ENCODE data around the gene CCN2.

CCN2 gene, protein sequence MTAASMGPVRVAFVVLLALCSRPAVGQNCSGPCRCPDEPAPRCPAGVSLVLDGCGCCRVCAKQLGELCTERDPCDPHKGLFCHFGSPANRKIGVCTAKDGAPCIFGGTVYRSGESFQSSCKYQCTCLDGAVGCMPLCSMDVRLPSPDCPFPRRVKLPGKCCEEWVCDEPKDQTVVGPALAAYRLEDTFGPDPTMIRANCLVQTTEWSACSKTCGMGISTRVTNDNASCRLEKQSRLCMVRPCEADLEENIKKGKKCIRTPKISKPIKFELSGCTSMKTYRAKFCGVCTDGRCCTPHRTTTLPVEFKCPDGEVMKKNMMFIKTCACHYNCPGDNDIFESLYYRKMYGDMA

DNA sequence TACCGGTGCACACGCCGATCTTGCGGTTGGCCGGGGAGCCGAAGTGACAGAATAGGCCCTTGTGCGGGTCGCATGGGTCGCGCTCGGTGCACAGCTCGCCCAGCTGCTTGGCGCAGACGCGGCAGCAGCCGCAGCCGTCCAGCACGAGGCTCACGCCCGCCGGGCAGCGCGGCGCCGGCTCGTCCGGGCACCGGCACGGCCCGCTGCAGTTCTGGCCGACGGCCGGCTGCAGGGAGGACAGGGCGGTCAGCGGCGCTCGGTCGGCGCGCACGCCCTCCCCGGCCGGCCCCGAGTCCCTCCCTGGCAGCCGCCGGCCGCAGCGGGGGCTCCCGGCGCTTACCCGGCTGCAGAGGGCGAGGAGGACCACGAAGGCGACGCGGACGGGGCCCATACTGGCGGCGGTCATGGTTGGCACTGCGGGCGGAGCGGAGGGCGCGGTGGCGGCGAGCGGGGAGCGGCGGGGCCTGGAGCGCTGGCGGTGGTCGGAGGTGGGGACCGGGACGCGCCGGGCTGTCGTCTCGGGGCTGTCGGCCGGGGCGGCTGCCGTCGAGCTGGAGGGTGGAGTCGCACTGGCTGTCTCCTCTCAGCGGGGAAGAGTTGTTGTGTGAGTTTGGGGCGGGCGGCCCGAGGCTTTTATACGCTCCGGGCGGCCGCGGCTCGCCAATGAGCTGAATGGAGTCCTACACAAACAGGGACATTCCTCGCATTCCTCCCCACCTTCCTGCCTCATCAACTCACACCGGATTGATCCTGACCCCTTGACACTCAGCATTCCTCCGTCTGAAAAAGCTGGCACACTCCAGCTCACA lies at the start of gene CCN2:
CCN2 (minus strand) TSS at position 606 of the 809 bp plus-strand sequence; CDS start at position 406, 200 bp downstream.
- H3K36me3 ChIP-seq (ENCODE audit: insufficient read depth, low read length) = peaks cover 6% of the 10 kb centered on the region
- H3K4me3 ChIP-seq (ENCODE audit: low read depth in 1 of 2, low read length in 2 of 2) = peak within 1 kb of the TSS; percentile 95 to 96
- peak within 1 kb of the TSS; percentile 95 for H3K27ac ChIP-seq (ENCODE audit: low read depth, low read length)
- H3K4me1 ChIP-seq (ENCODE audit: insufficient read depth, low read length) = peaks cover 33% of the 10 kb centered on the region
- no peaks in the 10 kb centered on the region for H3K27me3 ChIP-seq (ENCODE audit: control insufficient read depth in 1 of 2, insufficient read depth in 2 of 2, low read length in 2 of 2)
- no peaks in the 10 kb centered on the region for H3K9me3 ChIP-seq (ENCODE audit: low read length)
- peak within 1 kb of the TSS; percentile 73 for H3K9ac ChIP-seq (ENCODE audit: low read length)

GRCh38 chr6:132000296-132000695 lies 49.1 kb upstream of the CCN2 start:
- H3K4me3 ChIP-seq (ENCODE audit: low read depth in 1 of 2, low read length in 2 of 2) = no peak overlapping the region
- H3K27ac ChIP-seq (ENCODE audit: low read depth, low read length) = no peak overlapping the region
- H3K9ac ChIP-seq (ENCODE audit: low read length) = no peak overlapping the region
- H3K36me3 ChIP-seq (ENCODE audit: insufficient read depth, low read length) = no peaks in the 10 kb centered on the region
- H3K4me1 ChIP-seq (ENCODE audit: insufficient read depth, low read length) = no peaks in the 10 kb centered on the region
- no peaks in the 10 kb centered on the region for H3K9me3 ChIP-seq (ENCODE audit: low read length)
- H3K27me3 ChIP-seq (ENCODE audit: control insufficient read depth in 1 of 2, insufficient read depth in 2 of 2, low read length in 2 of 2) = no peaks in the 10 kb centered on the region

DNA sequence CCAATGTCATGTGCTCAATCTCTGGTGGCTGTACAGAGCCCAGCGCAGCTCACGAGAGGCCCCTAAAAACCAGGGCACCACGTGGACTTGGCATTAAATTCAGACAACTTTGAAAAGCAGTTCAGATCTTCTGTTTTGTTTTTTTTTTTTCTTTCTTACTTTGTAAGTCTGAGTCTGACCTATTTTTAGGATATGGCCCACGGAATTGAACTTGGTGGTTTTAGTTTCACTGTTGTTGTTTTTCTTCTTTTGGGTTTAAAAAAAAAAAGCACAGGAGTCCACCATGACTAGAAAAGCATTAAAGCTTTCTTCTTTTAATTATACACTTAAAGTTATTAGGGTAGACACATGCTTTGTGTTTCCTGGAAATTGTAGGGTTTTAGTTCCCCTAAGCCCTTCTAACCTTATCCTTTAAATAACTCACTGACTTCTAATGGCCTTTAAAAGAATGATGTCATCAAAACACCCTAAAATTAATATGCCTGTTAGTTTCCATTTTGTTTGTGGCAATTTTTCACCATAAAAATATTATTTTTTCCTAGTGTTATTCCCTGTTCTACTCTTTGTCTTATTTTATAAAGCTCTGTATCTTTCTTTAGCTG lies 48.5 kb upstream of the CCN2 start:
- no peaks in the 10 kb centered on the region for H3K4me1 ChIP-seq (ENCODE audit: insufficient read depth, low read length)
- no peak overlapping the region for H3K4me3 ChIP-seq (ENCODE audit: low read depth in 1 of 2, low read length in 2 of 2)
- H3K27me3 ChIP-seq (ENCODE audit: control insufficient read depth in 1 of 2, insufficient read depth in 2 of 2, low read length in 2 of 2) = no peaks in the 10 kb centered on the region
- no peaks in the 10 kb centered on the region for H3K36me3 ChIP-seq (ENCODE audit: insufficient read depth, low read length)
- H3K27ac ChIP-seq (ENCODE audit: low read depth, low read length) = no peak overlapping the region
- no peaks in the 10 kb centered on the region for H3K9me3 ChIP-seq (ENCODE audit: low read length)
- no peak overlapping the region for H3K9ac ChIP-seq (ENCODE audit: low read length)

DNA sequence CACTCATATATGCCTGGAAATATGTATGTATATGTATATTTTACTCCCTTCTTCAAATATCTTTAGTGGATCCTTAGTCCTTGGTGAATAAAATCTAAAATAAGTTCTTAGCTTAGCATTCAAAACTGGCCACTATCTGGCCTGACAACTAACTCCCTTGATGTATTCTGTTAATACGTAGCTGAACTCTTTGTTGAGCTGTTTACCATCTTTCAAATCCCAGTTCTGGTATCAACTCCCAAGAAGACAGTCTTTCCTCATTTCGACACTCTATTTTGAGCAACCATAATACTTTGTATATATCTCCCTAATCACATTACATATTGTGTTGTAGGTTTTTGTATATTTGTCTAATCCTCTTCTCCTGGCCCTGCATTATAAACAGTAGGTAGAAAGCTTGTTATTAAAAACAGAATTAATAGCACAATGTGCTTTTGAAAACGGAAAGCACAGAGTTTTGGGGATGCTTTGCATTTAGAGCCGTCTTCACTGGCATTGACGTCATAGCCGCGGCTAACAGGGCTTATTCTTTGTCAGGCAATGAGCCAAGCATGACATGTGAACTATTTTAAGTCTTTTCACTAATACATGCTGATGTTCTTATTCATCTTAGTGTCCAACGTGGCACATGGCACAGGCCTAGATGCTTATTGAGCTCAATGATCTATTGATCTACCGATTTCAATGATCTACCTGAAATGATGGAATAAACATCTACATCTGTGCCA lies 47.2 kb upstream of the CCN2 start:
- no peaks in the 10 kb centered on the region for H3K36me3 ChIP-seq (ENCODE audit: insufficient read depth, low read length)
- no peaks in the 10 kb centered on the region for H3K4me1 ChIP-seq (ENCODE audit: insufficient read depth, low read length)
- no peak overlapping the region for H3K4me3 ChIP-seq (ENCODE audit: low read depth in 1 of 2, low read length in 2 of 2)
- H3K9ac ChIP-seq (ENCODE audit: low read length) = no peak overlapping the region
- H3K9me3 ChIP-seq (ENCODE audit: low read length) = no peaks in the 10 kb centered on the region
- no peak overlapping the region for H3K27ac ChIP-seq (ENCODE audit: low read depth, low read length)
- H3K27me3 ChIP-seq (ENCODE audit: control insufficient read depth in 1 of 2, insufficient read depth in 2 of 2, low read length in 2 of 2) = no peaks in the 10 kb centered on the region

DNA sequence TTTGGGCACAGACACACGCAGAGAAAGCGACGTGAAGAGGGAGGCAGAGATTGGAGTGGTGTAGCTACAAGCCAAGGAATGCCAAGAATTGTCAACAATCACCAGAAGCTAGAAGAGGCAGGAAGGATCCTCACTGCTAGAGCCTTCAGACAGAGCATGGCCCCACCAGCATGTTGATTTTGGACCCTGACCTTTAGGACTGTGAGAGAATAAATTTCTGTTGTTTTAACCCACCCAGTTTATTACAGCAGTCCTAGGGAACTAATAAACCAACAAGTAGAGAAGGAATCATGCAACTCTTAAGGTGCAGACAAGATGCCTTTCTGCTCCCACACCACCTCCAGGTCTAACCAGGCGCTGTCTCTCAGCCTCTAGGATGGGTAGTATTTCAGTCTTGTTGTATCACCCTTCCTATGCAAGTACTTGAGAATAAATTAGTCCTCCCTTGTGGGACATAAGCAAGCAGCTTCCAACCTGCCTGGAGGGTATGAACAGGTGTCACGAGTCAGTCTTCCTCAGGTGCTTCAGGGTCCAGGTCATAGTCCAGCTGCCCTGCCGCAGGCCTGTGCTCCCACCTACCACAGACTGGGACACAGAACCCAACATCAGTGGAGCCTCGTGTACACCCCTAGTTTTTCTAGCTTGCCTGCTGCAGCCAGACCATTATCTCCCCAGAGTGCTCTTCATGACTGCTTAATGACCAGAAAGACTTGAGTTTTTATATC lies 46.4 kb upstream of the CCN2 start:
- no peak overlapping the region for H3K4me3 ChIP-seq (ENCODE audit: low read depth in 1 of 2, low read length in 2 of 2)
- no peaks in the 10 kb centered on the region for H3K9me3 ChIP-seq (ENCODE audit: low read length)
- H3K27ac ChIP-seq (ENCODE audit: low read depth, low read length) = no peak overlapping the region
- H3K4me1 ChIP-seq (ENCODE audit: insufficient read depth, low read length) = no peaks in the 10 kb centered on the region
- no peaks in the 10 kb centered on the region for H3K36me3 ChIP-seq (ENCODE audit: insufficient read depth, low read length)
- H3K27me3 ChIP-seq (ENCODE audit: control insufficient read depth in 1 of 2, insufficient read depth in 2 of 2, low read length in 2 of 2) = no peaks in the 10 kb centered on the region
- no peak overlapping the region for H3K9ac ChIP-seq (ENCODE audit: low read length)

DNA sequence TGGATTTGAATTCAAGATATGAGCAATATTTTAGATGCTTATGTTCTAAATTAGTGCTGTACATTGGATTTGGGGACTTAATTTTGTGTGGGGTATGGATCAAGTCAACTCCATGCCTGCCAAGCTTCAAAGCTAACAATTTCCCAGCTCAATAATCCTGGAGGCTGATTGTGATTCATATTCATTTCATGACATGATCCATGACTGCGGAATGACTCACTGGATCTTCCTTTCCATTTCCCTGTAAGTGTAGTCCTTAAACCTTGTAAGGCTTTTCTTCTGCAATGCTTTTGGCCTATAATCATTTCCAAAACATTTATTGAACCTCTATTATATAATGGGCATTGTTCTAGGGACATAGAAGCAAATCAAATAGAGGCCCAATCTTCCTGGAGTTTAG lies 44.7 kb upstream of the CCN2 start:
- H3K9me3 ChIP-seq (ENCODE audit: low read length) = no peaks in the 10 kb centered on the region

DNA sequence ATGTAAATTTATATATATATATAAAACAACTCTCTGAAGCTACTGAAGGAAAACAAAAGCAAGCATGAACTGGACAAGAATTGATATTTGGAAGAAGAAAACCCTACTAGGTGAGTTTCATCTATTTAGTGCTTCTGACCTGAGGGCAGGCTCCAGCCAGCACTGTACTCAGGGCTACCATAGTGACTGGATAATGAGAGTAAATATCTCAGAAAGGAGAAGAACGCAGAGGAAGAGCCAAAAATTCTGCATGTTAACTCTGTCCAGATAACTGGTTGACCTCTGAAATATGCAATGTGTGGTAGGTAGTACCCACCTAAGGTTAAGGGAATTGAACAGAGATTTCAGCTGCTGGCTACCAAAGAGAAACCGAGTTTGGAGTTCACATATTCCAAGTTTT lies 41.4 kb upstream of the CCN2 start:
- Histone ChIP-seq H3K27me3 (ENCODE audit: control insufficient read depth in 1 of 2, insufficient read depth in 2 of 2, low read length in 2 of 2) (no peaks in the 10 kb centered on the region), H3K4me3 (ENCODE audit: low read depth in 1 of 2, low read length in 2 of 2) (no peak overlapping the region), H3K9me3 (ENCODE audit: low read length) (no peaks in the 10 kb centered on the region), H3K4me1 (ENCODE audit: insufficient read depth, low read length) (no peaks in the 10 kb centered on the region), H3K27ac (ENCODE audit: low read depth, low read length) (no peak overlapping the region), H3K9ac (ENCODE audit: low read length) (no peak overlapping the region), H3K36me3 (ENCODE audit: insufficient read depth, low read length) (no peaks in the 10 kb centered on the region)

More for the DNA sequence above, 44.7 kb upstream of the CCN2 start:
- Histone ChIP-seq H3K4me3 (ENCODE audit: low read depth in 1 of 2, low read length in 2 of 2) (no peak overlapping the region), H3K36me3 (ENCODE audit: insufficient read depth, low read length) (no peaks in the 10 kb centered on the region), H3K4me1 (ENCODE audit: insufficient read depth, low read length) (no peaks in the 10 kb centered on the region), H3K27ac (ENCODE audit: low read depth, low read length) (no peak overlapping the region), H3K9ac (ENCODE audit: low read length) (no peak overlapping the region), H3K27me3 (ENCODE audit: control insufficient read depth in 1 of 2, insufficient read depth in 2 of 2, low read length in 2 of 2) (no peaks in the 10 kb centered on the region)

DNA sequence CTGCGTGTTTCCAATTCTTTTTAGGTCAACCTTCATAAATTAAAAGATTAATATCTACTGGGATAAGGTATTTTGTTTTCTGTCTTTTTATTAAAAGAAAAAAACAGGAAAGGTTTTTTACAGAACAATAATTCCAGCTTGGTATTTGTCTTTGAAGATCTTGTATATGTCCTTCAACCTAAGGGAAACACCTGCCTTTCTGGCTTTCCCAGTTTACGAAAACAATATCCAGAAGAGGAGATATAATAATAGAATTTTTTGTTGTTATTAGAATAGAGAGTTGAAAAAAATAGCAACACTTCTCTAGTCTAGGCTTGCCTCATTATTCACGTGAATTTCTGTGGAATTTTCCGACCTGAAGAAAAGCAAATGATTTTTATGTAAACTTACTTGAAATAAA lies 37.9 kb upstream of the CCN2 start:
- H3K27me3 ChIP-seq (ENCODE audit: control insufficient read depth in 1 of 2, insufficient read depth in 2 of 2, low read length in 2 of 2) = no peaks in the 10 kb centered on the region
- H3K4me3 ChIP-seq (ENCODE audit: low read depth in 1 of 2, low read length in 2 of 2) = no peak overlapping the region
- no peaks in the 10 kb centered on the region for H3K4me1 ChIP-seq (ENCODE audit: insufficient read depth, low read length)
- H3K9ac ChIP-seq (ENCODE audit: low read length) = no peak overlapping the region
- no peaks in the 10 kb centered on the region for H3K36me3 ChIP-seq (ENCODE audit: insufficient read depth, low read length)
- no peaks in the 10 kb centered on the region for H3K9me3 ChIP-seq (ENCODE audit: low read length)
- no peak overlapping the region for H3K27ac ChIP-seq (ENCODE audit: low read depth, low read length)

GRCh38 chr6:131982740-131983259 lies 31.6 kb upstream of the CCN2 start:
- H3K27me3 ChIP-seq (ENCODE audit: control insufficient read depth in 1 of 2, insufficient read depth in 2 of 2, low read length in 2 of 2) = no peaks in the 10 kb centered on the region
- H3K27ac ChIP-seq (ENCODE audit: low read depth, low read length) = no peak overlapping the region
- no peaks in the 10 kb centered on the region for H3K36me3 ChIP-seq (ENCODE audit: insufficient read depth, low read length)
- no peaks in the 10 kb centered on the region for H3K9me3 ChIP-seq (ENCODE audit: low read length)
- no peak overlapping the region for H3K9ac ChIP-seq (ENCODE audit: low read length)
- H3K4me1 ChIP-seq (ENCODE audit: insufficient read depth, low read length) = peaks cover 11% of the 10 kb centered on the region
- H3K4me3 ChIP-seq (ENCODE audit: low read depth in 1 of 2, low read length in 2 of 2) = no peak overlapping the region

- Histone ChIP-seq H3K9me3 (ENCODE audit: low read length) (no peaks in the 10 kb centered on the region), H3K9ac (ENCODE audit: low read length) (no peak overlapping the region), H3K36me3 (ENCODE audit: insufficient read depth, low read length) (no peaks in the 10 kb centered on the region), H3K4me1 (ENCODE audit: insufficient read depth, low read length) (peaks cover 20% of the 10 kb centered on the region), H3K4me3 (ENCODE audit: low read depth in 1 of 2, low read length in 2 of 2) (no peak overlapping the region), H3K27ac (ENCODE audit: low read depth, low read length) (no peak overlapping the region), H3K27me3 (ENCODE audit: control insufficient read depth in 1 of 2, insufficient read depth in 2 of 2, low read length in 2 of 2) (no peaks in the 10 kb centered on the region)
Observed at GRCh38 chr6:131981624-131981978, 30.4 kb upstream of the CCN2 start.

All from muscle layer of colon (tissue), 2 donors.